Measurements from ENCODE around the gene DLG4. TPM values are rescaled to one million over a fixed set of nuclear protein-coding genes. Genes with fewer than 3 reads are reported as not detected.
"Not testable (repeated sequence)": the region's sequence is repeated elsewhere in the genome, so short reads cannot be mapped to it uniquely, and the experiment has no call there.

The DLG4 gene
- total RNA-seq, 1 experiment from 2014 or later = 7.8 TPM

GRCh38 chr17:7158424-7158823 is 61.2 kb downstream of the DLG4 start:
- not testable (repeated sequence) for DNase-seq (ENCODE audit: low read depth)

GRCh38 chr17:7156342-7156940 is 63.2 kb downstream of the DLG4 start:
- DNase-seq (ENCODE audit: low read depth) = no peak

- no peak for DNase-seq (ENCODE audit: low read depth)
Observed at GRCh38 chr17:7147772-7148171, 71.9 kb downstream of the DLG4 start.

- no peak for DNase-seq (ENCODE audit: low read depth)
Observed at GRCh38 chr17:7146115-7146514, 73.5 kb downstream of the DLG4 start.

GRCh38 chr17:7144213-7144612 is 75.4 kb downstream of the DLG4 start:
- DNase-seq (ENCODE audit: low read depth) = peak; percentile 41

GRCh38 chr17:7141824-7142223 is 77.8 kb downstream of the DLG4 start:
- no peak for DNase-seq (ENCODE audit: low read depth)

GRCh38 chr17:7139400-7139799 is 80.2 kb downstream of the DLG4 start:
- no peak for DNase-seq (ENCODE audit: low read depth)

GRCh38 chr17:7138800-7139381 is 80.7 kb downstream of the DLG4 start:
- DNase-seq (ENCODE audit: low read depth) = no peak

GRCh38 chr17:7137171-7137943 is 82.3 kb downstream of the DLG4 start:
- peak; percentile 21 for DNase-seq (ENCODE audit: low read depth)

Other genes with a start within 250 kb of the DLG4 start
- not detected in 2 replicates for gene ALOX12, start 223.8 kb downstream of the DLG4 start, total RNA-seq (2014; rRNA removed; shearing (Covaris generic))
- 262 and 391 TPM in 2 replicates for gene RNASEK, start 207.2 kb downstream of the DLG4 start, total RNA-seq (2014; rRNA removed; shearing (Covaris generic))
- gene BCL6B, start 196.8 kb downstream of the DLG4 start, total RNA-seq (2014; rRNA removed; shearing (Covaris generic)) = not detected in 2 replicates
- 0.30 and 0.54 TPM in 2 replicates for gene SLC16A13, start 183.8 kb downstream of the DLG4 start, total RNA-seq (2014; rRNA removed; shearing (Covaris generic))
- gene SLC16A11, start 175.7 kb downstream of the DLG4 start, total RNA-seq (2014; rRNA removed; shearing (Covaris generic)) = not detected in 2 replicates
- not detected in 2 replicates for gene CLEC10A, start 139.6 kb downstream of the DLG4 start, total RNA-seq (2014; rRNA removed; shearing (Covaris generic))
- not detected in 2 replicates for gene ASGR2, start 105.0 kb downstream of the DLG4 start, total RNA-seq (2014; rRNA removed; shearing (Covaris generic))
- not detected in 2 replicates for gene ASGR1, start 40.5 kb downstream of the DLG4 start, total RNA-seq (2014; rRNA removed; shearing (Covaris generic))
- gene ACADVL, start 102 bp upstream of the DLG4 start, total RNA-seq (2014; rRNA removed; shearing (Covaris generic)) = 294 and 491 TPM in 2 replicates
- gene DVL2, start 14.7 kb upstream of the DLG4 start, total RNA-seq (2014; rRNA removed; shearing (Covaris generic)) = 23.9 and 39.1 TPM in 2 replicates
- 49.6 and 53.3 TPM in 2 replicates for gene PHF23, start 19.6 kb upstream of the DLG4 start, total RNA-seq (2014; rRNA removed; shearing (Covaris generic))
- gene GABARAP, start 22.6 kb upstream of the DLG4 start, total RNA-seq (2014; rRNA removed; shearing (Covaris generic)) = 575 and 595 TPM in 2 replicates
- 38.4 and 42.6 TPM in 2 replicates for gene CTDNEP1, start 31.9 kb upstream of the DLG4 start, total RNA-seq (2014; rRNA removed; shearing (Covaris generic))
- gene ELP5, start 32.4 kb upstream of the DLG4 start, total RNA-seq (2014; rRNA removed; shearing (Covaris generic)) = 75.1 and 75.3 TPM in 2 replicates
- gene CLDN7, start 42.6 kb upstream of the DLG4 start, total RNA-seq (2014; rRNA removed; shearing (Covaris generic)) = 0.10 and 2.4 TPM in 2 replicates
- 0.44 TPM in 1 of 2 replicates, not detected in the other for gene SLC2A4, start 61.9 kb upstream of the DLG4 start, total RNA-seq (2014; rRNA removed; shearing (Covaris generic))
- gene YBX2, start 74.8 kb upstream of the DLG4 start, total RNA-seq (2014; rRNA removed; shearing (Covaris generic)) = 0.39 and 0.79 TPM in 2 replicates
- 428 and 432 TPM in 2 replicates for gene EIF5A, start 87.8 kb upstream of the DLG4 start, total RNA-seq (2014; rRNA removed; shearing (Covaris generic))
- 94.3 and 118 TPM in 2 replicates for gene GPS2, start 95.5 kb upstream of the DLG4 start, total RNA-seq (2014; rRNA removed; shearing (Covaris generic))
- 3.6 and 8.0 TPM in 2 replicates for gene NEURL4, start 109.5 kb upstream of the DLG4 start, total RNA-seq (2014; rRNA removed; shearing (Covaris generic))
- gene ACAP1, start 116.7 kb upstream of the DLG4 start, total RNA-seq (2014; rRNA removed; shearing (Covaris generic)) = not detected in 2 replicates
- 3.5 and 7.1 TPM in 2 replicates for gene KCTD11, start 132.3 kb upstream of the DLG4 start, total RNA-seq (2014; rRNA removed; shearing (Covaris generic))
- gene TMEM95, start 135.3 kb upstream of the DLG4 start, total RNA-seq (2014; rRNA removed; shearing (Covaris generic)) = not detected in 2 replicates
- 0.62 and 0.67 TPM in 2 replicates for gene TNK1, start 161.3 kb upstream of the DLG4 start, total RNA-seq (2014; rRNA removed; shearing (Covaris generic))
- 17.0 and 29.2 TPM in 2 replicates for gene PLSCR3, start 174.7 kb upstream of the DLG4 start, total RNA-seq (2014; rRNA removed; shearing (Covaris generic))
- 122 and 146 TPM in 2 replicates for gene TMEM256, start 184.3 kb upstream of the DLG4 start, total RNA-seq (2014; rRNA removed; shearing (Covaris generic))
- gene NLGN2, start 188.0 kb upstream of the DLG4 start, total RNA-seq (2014; rRNA removed; shearing (Covaris generic)) = 8.9 and 16.5 TPM in 2 replicates
- gene SPEM1, start 200.5 kb upstream of the DLG4 start, total RNA-seq (2014; rRNA removed; shearing (Covaris generic)) = not detected in 2 replicates
- gene SPEM2, start 205.8 kb upstream of the DLG4 start, total RNA-seq (2014; rRNA removed; shearing (Covaris generic)) = not detected in 2 replicates
- gene SPEM3, start 209.0 kb upstream of the DLG4 start, total RNA-seq (2014; rRNA removed; shearing (Covaris generic)) = not detected in 2 replicates
- 5.3 and 10.0 TPM in 2 replicates for gene TMEM102, start 215.6 kb upstream of the DLG4 start, total RNA-seq (2014; rRNA removed; shearing (Covaris generic))
- 3.7 and 5.0 TPM in 2 replicates for gene FGF11, start 219.7 kb upstream of the DLG4 start, total RNA-seq (2014; rRNA removed; shearing (Covaris generic))
- 10.7 and 16.6 TPM in 2 replicates for gene CHRNB1, start 225.2 kb upstream of the DLG4 start, total RNA-seq (2014; rRNA removed; shearing (Covaris generic))